SK-N-SH (cell line): ENCODE results near the gene PAM. TPM values are rescaled to one million over a fixed set of nuclear protein-coding genes. Genes with fewer than 3 reads are reported as not detected.

Source experiments
- CTCF ChIA-PET: fragments of 300-600, 350-600 bp; formaldehyde crosslinking; extraction: SDS; loops from one replicate; lab custom pipeline; 2021; lab: Yijun Ruan, JAX
- POLR2A ChIA-PET: fragments of 350-600 bp; sonication (Branson Sonifier 250); formaldehyde crosslinking; extraction: SDS; loops from one replicate; lab custom pipeline; 2020; ENCODE audit warnings: antibody characterized with exemption, inconsistent platforms; lab: Yijun Ruan, JAX
- DNase-seq: peaks from one replicate; pipeline ENCODE4 v3.0.0; 2012
- H2AFZ ChIP-seq: fragments of 200-600 bp; sonication (generic); 2 replicates; pipeline ENCODE4 v1.8.1; 2016; ENCODE audit warnings: antibody characterized with exemption, mild to moderate bottlenecking, low read depth
- H3F3A ChIP-seq: fragments of 200-600 bp; sonication (generic); replicated peaks from 2 replicates; pipeline ENCODE3; 2016; ENCODE audit warnings: antibody characterized with exemption, mild to moderate bottlenecking; ENCODE audit not compliant: insufficient read depth
- H3K27ac ChIP-seq, 2 experiments: fragments of 200-500 bp in 1 of 2; fragments of 200-600 bp in 1 of 2; sonication (Bioruptor generic) in 1 of 2; sonication (generic), shearing (Covaris generic) in 1 of 2; 2 replicates each; pipeline versions ENCODE4 v1.5.1 to v1.6.1; 2014 to 2016; ENCODE audit warnings: low read depth in 2 of 2, inconsistent platforms in 1 of 2, low read length in 1 of 2, mild to moderate bottlenecking in 1 of 2, mixed read lengths in 1 of 2
- H3K27me3 ChIP-seq: fragments of 200-600 bp; sonication (generic), shearing (Covaris generic); 2 replicates; pipeline ENCODE4 v1.6.1; 2016; ENCODE audit warnings: mixed run types; ENCODE audit not compliant: insufficient read depth
- H3K36me3 ChIP-seq, 2 experiments: fragments of 200-500 bp in 1 of 2; fragments of 200-600 bp in 1 of 2; sonication (Bioruptor generic) in 1 of 2; sonication (generic) in 1 of 2; replicated peaks in 1 of 2; 2 replicates each; pipeline versions ENCODE3 to v1.5.1; 2014 to 2016; ENCODE audit warnings: low read length in 1 of 2, mild to moderate bottlenecking in 1 of 2; ENCODE audit not compliant: insufficient read depth in 2 of 2, control insufficient read depth in 1 of 2
- H3K4me1 ChIP-seq, 2 experiments: fragments of 200-500 bp in 1 of 2; fragments of 200-600 bp in 1 of 2; sonication (Bioruptor generic) in 1 of 2; sonication (generic), shearing (Covaris generic) in 1 of 2; 2 replicates each; pipeline versions ENCODE4 v1.5.1 to v1.6.1; 2014 to 2016; ENCODE audit warnings: low read depth in 1 of 2, low read length in 1 of 2, mixed run types in 1 of 2; ENCODE audit not compliant: insufficient read depth in 2 of 2, control insufficient read depth in 1 of 2
- H3K4me2 ChIP-seq: fragments of 200-600 bp; sonication (generic), shearing (Covaris generic); 2 replicates; pipeline ENCODE4 v1.6.1; 2017; ENCODE audit warnings: mixed run types
- H3K4me3 ChIP-seq, 2 experiments: fragments of 200-500 bp in 1 of 2; fragments of 200-600 bp in 1 of 2; sonication (Bioruptor generic) in 1 of 2; sonication (generic), shearing (Covaris generic) in 1 of 2; 2 replicates each; pipeline versions ENCODE4 v1.5.1 to v1.8.1; 2014 to 2016; ENCODE audit warnings: low read depth in 2 of 2, inconsistent platforms in 1 of 2, low read length in 1 of 2, mild to moderate bottlenecking in 1 of 2, mixed read lengths in 1 of 2, moderate library complexity in 1 of 2
- H3K79me2 ChIP-seq: fragments of 200-600 bp; sonication (generic); 2 replicates; pipeline ENCODE4 v1.8.1; 2017; ENCODE audit warnings: mild to moderate bottlenecking; ENCODE audit not compliant: insufficient read depth
- H3K9ac ChIP-seq: fragments of 200-600 bp; sonication (generic); 2 replicates; pipeline ENCODE4 v1.6.1; 2017; ENCODE audit warnings: mixed run types
- H3K9me2 ChIP-seq: fragments of 200-600 bp; sonication (generic); 2 replicates; pipeline ENCODE4 v1.6.1; 2017; ENCODE audit warnings: mixed run types
- H3K9me3 ChIP-seq: fragments of 200-600 bp; sonication (generic); 2 replicates; pipeline ENCODE4 v1.6.1; 2017; ENCODE audit warnings: mixed run types, mild to moderate bottlenecking, moderate library complexity
- H4K20me1 ChIP-seq: fragments of 200-600 bp; sonication (generic); 2 replicates; pipeline ENCODE4 v1.6.1; 2017; ENCODE audit warnings: mild to moderate bottlenecking, mixed run types; ENCODE audit not compliant: insufficient read depth
- EP300 ChIP-seq, 2 experiments: IDR thresholded peaks; 2 replicates each; pipeline versions ENCODE4 v1.4.0 to v1.6.1; 2012; ENCODE audit warnings: borderline replicate concordance in 1 of 2, low read depth in 1 of 2, low read length in 1 of 2
- FOSL2 ChIP-seq: IDR thresholded peaks from 2 replicates; pipeline ENCODE4 v1.4.0; 2012; ENCODE audit warnings: low read depth, mild to moderate bottlenecking, moderate library complexity, borderline replicate concordance
- RCOR1 ChIP-seq: fragments of 150-350 bp; IDR thresholded peaks from 2 replicates; pipeline ENCODE4 v1.6.1; 2017; ENCODE audit warnings: antibody characterized with exemption, low read length
- REST ChIP-seq: IDR thresholded peaks from 2 replicates; pipeline ENCODE4 v1.6.1; 2012; ENCODE audit warnings: mild to moderate bottlenecking, low read depth, low read length, moderate library complexity
- RFX5 ChIP-seq: IDR thresholded peaks from 2 replicates; pipeline ENCODE4 v1.6.1; 2012; ENCODE audit warnings: mild to moderate bottlenecking, improper control_type of control experiment, low read length
- RXRA ChIP-seq: IDR thresholded peaks from 2 replicates; pipeline ENCODE4 v1.4.0; 2012; ENCODE audit warnings: low read depth, mild to moderate bottlenecking, borderline replicate concordance
- WGBS: methylation state at CpG from one replicate; pipeline ENCODE4 v1.1.6; 2017; ENCODE audit warnings: low lambda C conversion rate; 5-methylcytosine and 5-hydroxymethylcytosine counted together
- polyA plus RNA-seq, 3 experiments: library from polyadenylated mRNA; depleted of rRNA; stranded (reverse); fragments of >200 nt; gene quantifications; 2 replicates each; pipeline ENCODE4 v1.2.3, GENCODE V29; 2012
- TF ChIP-seq, protein P1 (sequence below): fragments of 150-350 bp; IDR thresholded peaks from 2 replicates; pipeline ENCODE4 v1.6.1; 2017; ENCODE audit warnings: antibody characterized with exemption, low read length, low read depth, borderline replicate concordance

PAM gene
- polyA plus RNA-seq, 1 of the 3 experiments (the other 2 are of a cell fraction): 507 TPM

DNA sequence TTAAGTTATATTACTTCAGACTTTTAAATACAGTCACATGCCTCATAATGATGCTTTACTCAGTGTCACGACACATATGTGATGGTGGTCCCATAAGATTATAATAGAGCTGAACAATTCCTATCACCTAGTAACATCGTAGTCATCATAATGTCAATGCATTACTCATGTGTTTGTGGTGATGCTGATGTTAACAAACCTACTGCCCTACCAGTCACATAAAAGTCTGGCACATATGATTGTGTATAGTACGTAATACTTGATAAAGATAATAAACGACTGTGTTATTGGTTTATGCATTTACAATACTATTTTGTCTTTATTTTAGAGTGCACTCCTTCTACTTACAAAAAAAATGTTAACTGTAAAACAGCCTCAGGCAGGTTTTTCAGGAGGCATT, 103.7 kb downstream of the PAM start:
- Histone ChIP-seq H2AFZ (no peak overlapping the region), H3K4me3 (no peak overlapping the region), H3K27ac (peak overlapping the region; percentile 94 to 96), H3K9me2 (no peaks in the 10 kb centered on the region), H3K79me2 (peaks cover 29% of the 10 kb centered on the region), H3K36me3 (no peaks in the 10 kb centered on the region), H3K9ac (no peak overlapping the region), H3K4me2 (no peak overlapping the region), H4K20me1 (no peaks in the 10 kb centered on the region), H3F3A (peaks cover 58% of the 10 kb centered on the region), H3K9me3 (no peaks in the 10 kb centered on the region), H3K27me3 (no peaks in the 10 kb centered on the region), H3K4me1 (peaks cover 5 to 35% of the 10 kb centered on the region in 2 experiments; a peak in 3 of 4 replicates)
- ChIA-PET POLR2A (no interaction called here), CTCF (no interaction called here)
- no peak for DNase-seq
- WGBS: 26% methylated on average over 4 of the region's 4 CpGs
- TF ChIP-seq RFX5 (peak; percentile 24; the same call in 1 of the 2 replicates), RCOR1 (no peak)

GRCh38 chr5:102860035-102860434, 104.9 kb downstream of the PAM start:
- no peak overlapping the region for H3K4me3 ChIP-seq
- no peaks in the 10 kb centered on the region for H4K20me1 ChIP-seq
- WGBS: 78% methylated on average over 3 of the region's 3 CpGs
- H3K27me3 ChIP-seq: no peaks in the 10 kb centered on the region
- H3K4me1 ChIP-seq: peaks cover 3 to 35% of the 10 kb centered on the region in 2 experiments; a peak in 3 of 4 replicates
- TF ChIP-seq REST (no peak), EP300 (IDR thresholded peaks at IDR 0.05; ENCODE audit: borderline replicate concordance in 1 of 2, low read depth in 1 of 2, low read length in 1 of 2) (no peak), RXRA (no peak), FOSL2 (no peak), RFX5 (no peak)
- TF ChIP-seq, protein P1, sequence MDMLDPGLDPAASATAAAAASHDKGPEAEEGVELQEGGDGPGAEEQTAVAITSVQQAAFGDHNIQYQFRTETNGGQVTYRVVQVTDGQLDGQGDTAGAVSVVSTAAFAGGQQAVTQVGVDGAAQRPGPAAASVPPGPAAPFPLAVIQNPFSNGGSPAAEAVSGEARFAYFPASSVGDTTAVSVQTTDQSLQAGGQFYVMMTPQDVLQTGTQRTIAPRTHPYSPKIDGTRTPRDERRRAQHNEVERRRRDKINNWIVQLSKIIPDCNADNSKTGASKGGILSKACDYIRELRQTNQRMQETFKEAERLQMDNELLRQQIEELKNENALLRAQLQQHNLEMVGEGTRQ: no peak
- no peak for DNase-seq
- no peak overlapping the region for H3K4me2 ChIP-seq
- H3K36me3 ChIP-seq: no peaks in the 10 kb centered on the region
- POLR2A ChIA-PET: no interaction called here
- H3K9me2 ChIP-seq: no peaks in the 10 kb centered on the region
- H3K79me2 ChIP-seq: peaks cover 21% of the 10 kb centered on the region; the same call in 1 of the 2 replicates
- H3K9ac ChIP-seq: no peak overlapping the region
- CTCF ChIA-PET: interaction anchor here (0.7 to 1.4 kb wide), 2 partner anchors 15 to 179 kb away, joined by 4 read pairs; no protein-coding TSS in a partner anchor
- peaks cover 56% of the 10 kb centered on the region for H3F3A ChIP-seq
- H2AFZ ChIP-seq: no peak overlapping the region
- no peaks in the 10 kb centered on the region for H3K9me3 ChIP-seq
- H3K27ac ChIP-seq: no peak overlapping the region
